Right lobe of liver (tissue), 6 donors: ENCODE measurements around the gene DCP2. TPM values are rescaled to one million over a fixed set of nuclear protein-coding genes. Genes with fewer than 3 reads are reported as not detected.
"Not testable (repeated sequence)": the region's sequence is repeated elsewhere in the genome, so short reads cannot be mapped to it uniquely, and the experiment has no call there.

Source experiments
- ATAC-seq, 4 donors: fragments of 200-7000 bp; cut with Tn5 transposase; one replicate each; pipeline ENCODE4 v1.9.1; 2020; ENCODE audit warnings: mild to moderate bottlenecking in 4 of 4, moderate library complexity in 4 of 4
- DNase-seq, 3 donors: peaks; one replicate each; pipeline ENCODE4 v3.0.0-alpha.2; 2020
- H3K27ac ChIP-seq, 3 donors: fragments of 200-600 bp; one replicate each; pipeline ENCODE4 v1.8.0; 2022
- H3K27me3 ChIP-seq, 2 donors: fragments of 200-600 bp; one replicate each; pipeline ENCODE4 v1.8.0; 2022
- H3K36me3 ChIP-seq, 4 donors: fragments of 200-600 bp; sonication (generic) in 1 of 4; one replicate each; pipeline versions ENCODE4 v1.5.1 to v1.8.0; 2017 to 2022; ENCODE audit warnings: control low read depth in 1 of 4
- H3K4me1 ChIP-seq, 4 donors: fragments of 200-600 bp; sonication (generic) in 1 of 4; one replicate each; pipeline versions ENCODE4 v1.5.1 to v1.8.0; 2017 to 2022; ENCODE audit warnings: control low read depth in 1 of 4
- H3K4me3 ChIP-seq, 3 donors: fragments of 200-600 bp; one replicate each; pipeline ENCODE4 v1.8.0; 2022
- H3K9me3 ChIP-seq, 4 donors: fragments of 200-600 bp; sonication (generic) in 1 of 4; one replicate each; pipeline versions ENCODE4 v1.5.1 to v1.8.0; 2017 to 2022; ENCODE audit warnings: control low read depth in 1 of 4
- POLR2A ChIP-seq: fragments of 450-650 bp; IDR thresholded peaks from one replicate; pipeline ENCODE4 v1.6.1; 2017; ENCODE audit warnings: antibody characterized with exemption, mild to moderate bottlenecking
- WGBS: methylation state at CpG from one replicate; pipeline ENCODE4 v1.1.6; 2018; ENCODE audit warnings: low coverage, low lambda C conversion rate; ENCODE audit not compliant: insufficient coverage; ENCODE audit errors: missing lambda C conversion rate; 5-methylcytosine and 5-hydroxymethylcytosine counted together
- intact Hi-C, 2 donors: fragments of 100-400 bp; cut with DNase I; formaldehyde crosslinking; loops; one replicate each; pipeline versions ENCODE4 v1.11.2 to v1.14.1; 2022
- total RNA-seq, 6 experiments: library from RNA; depleted of rRNA in 2 of 6; stranded (reverse); fragments of >200 nt in 2 of 6; fragmentation: NEBNext Ultra II Directional in 3 of 6; extraction: Animal tissue kit (Norgen Biotek cat#: 25700) in 3 of 6; gene quantifications; one replicate each; pipeline versions ENCODE4 v1.1.0 to v1.2.4, GENCODE V29; 2016 to 2023
- TF ChIP-seq, protein P1 (sequence below), 4 donors: fragments of 200-600 bp in 3 of 4; fragments of 450-650 bp in 1 of 4; IDR thresholded peaks; one replicate each; pipeline versions ENCODE4 v1.5.1 to v1.8.0; 2016 to 2022; ENCODE audit warnings: antibody characterized with exemption in 4 of 4, mild to moderate bottlenecking in 2 of 4
- donor health status: DM: no; HTN: yes; CAD: no.
- donor health status: DM: no; HTN: no; CAD: no.
- donor health status: DM: no; HTN: no; CAD: no.
- donor health status: DM: no; HTN: yes; CAD: no.
- donor health status: DM: no; HTN: yes; CAD: no.

DCP2 gene
- total RNA-seq, 6 experiments from 2014 or later, result 12.0 to 20.8 (median 14.6) TPM

DNA sequence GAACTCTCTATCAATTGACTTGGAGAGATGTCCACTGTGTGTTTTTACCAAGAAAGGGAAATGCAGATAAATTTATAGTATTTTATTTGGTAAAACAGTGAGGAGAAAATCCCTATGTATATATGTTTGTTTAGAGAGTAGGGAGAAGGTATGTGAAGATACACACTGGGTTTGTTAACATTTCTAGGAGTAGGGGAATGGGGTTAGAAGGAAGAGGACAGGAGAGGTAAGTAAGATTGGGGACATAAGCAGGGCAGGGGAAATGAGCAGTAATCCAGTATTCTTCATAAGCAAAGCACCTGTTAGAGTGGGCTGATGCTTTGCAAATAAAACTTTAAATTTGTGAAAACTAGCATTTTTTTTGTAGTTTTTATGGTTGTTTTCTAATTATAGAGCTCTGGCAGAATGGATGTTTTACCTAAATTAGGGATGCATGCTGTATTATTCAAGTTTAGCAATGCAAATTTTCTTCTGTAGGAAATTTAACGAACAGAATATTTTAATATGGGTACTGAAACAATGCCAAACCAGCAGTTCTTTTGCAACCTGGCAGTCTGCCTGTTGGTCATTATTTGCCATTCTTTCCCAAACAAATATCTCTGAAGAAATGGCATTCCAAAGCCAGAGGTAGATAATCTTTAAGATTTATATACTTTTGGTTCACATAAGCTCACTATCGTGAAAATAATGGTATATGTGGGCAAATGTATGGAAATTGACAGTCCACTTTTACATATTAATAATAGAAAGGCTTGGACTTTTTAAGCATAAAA, 19.4 kb upstream of the DCP2 start:
- intact Hi-C loops, result no loop called here
- ATAC-seq (peak in 3 of 4 donors; percentile 36 to 64 (median 53)), DNase-seq (no peak)
- no peaks in the 10 kb centered on the region for H3K27me3 ChIP-seq
- TF ChIP-seq POLR2A, result no peak
- TF ChIP-seq, protein P1, sequence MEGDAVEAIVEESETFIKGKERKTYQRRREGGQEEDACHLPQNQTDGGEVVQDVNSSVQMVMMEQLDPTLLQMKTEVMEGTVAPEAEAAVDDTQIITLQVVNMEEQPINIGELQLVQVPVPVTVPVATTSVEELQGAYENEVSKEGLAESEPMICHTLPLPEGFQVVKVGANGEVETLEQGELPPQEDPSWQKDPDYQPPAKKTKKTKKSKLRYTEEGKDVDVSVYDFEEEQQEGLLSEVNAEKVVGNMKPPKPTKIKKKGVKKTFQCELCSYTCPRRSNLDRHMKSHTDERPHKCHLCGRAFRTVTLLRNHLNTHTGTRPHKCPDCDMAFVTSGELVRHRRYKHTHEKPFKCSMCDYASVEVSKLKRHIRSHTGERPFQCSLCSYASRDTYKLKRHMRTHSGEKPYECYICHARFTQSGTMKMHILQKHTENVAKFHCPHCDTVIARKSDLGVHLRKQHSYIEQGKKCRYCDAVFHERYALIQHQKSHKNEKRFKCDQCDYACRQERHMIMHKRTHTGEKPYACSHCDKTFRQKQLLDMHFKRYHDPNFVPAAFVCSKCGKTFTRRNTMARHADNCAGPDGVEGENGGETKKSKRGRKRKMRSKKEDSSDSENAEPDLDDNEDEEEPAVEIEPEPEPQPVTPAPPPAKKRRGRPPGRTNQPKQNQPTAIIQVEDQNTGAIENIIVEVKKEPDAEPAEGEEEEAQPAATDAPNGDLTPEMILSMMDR (IDR thresholded peaks at IDR 0.05), result no peak
- H3K27ac ChIP-seq, result no peak overlapping the region
- 32% methylated on average over 2 of the region's 2 CpGs for WGBS
- H3K4me1 ChIP-seq, result peaks cover 0 to 26% (median 8%) of the 10 kb centered on the region in 4 donors
- no peaks in the 10 kb centered on the region for H3K36me3 ChIP-seq
- H3K9me3 ChIP-seq, result no peaks in the 10 kb centered on the region
- H3K4me3 ChIP-seq, result no peak overlapping the region

DNA sequence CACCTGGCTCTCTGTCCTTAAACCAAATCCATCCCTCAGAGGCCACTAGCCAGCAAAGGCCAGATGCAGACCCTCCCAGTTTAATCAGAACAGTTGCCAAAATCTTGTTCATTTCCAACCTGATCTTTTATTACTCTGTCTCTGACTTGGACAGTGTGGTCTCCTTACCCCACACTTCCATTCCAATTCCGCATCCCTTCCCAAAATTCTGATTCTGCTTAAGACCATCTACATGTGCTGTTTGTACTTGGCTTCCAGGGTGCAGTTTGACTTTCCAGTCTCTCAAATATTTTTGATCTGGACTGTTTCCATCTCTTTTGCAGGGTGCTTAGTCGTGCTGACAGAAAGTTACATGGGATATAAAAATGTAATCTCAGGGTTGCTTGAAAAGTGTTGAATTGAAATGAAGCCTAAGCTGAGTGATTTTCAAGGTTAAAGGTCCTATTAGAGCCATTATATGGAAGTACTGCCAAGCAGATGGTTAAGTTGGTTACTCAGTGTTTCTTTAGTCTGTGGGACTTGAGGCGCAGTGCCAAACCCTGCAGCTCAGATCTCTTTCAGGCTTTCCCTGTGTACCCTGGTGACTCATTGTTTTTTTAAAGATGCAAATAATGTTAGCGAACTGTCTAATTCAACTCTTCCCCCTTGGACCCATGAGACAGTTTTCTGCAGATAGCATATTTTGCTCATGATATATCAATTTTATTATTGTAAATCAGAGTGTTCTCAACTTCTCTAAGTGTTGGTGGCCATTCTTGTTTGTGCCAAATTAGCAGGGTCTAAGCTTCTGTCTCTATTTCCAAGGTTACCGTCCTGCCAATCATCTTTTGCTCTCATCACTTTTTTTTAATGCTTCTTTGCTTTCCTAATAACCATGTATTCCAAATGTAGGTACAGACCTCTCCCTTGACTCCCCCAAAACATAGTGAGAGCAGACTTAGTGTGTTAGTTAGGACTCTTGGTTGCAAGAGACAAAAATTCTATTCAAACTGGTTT, 18.2 kb upstream of the DCP2 start:
- no peak for TF ChIP-seq POLR2A
- TF ChIP-seq, protein P1 (IDR thresholded peaks at IDR 0.05), result no peak
- peak in 1 of 3 donors; percentile 78 for DNase-seq
- H3K4me3 ChIP-seq, result no peak overlapping the region
- ATAC-seq, result peak; percentile 78 to 98 (median 91)
- intact Hi-C loops, result no loop called here
- peaks cover 0 to 26% (median 8%) of the 10 kb centered on the region in 4 donors for H3K4me1 ChIP-seq
- no peaks in the 10 kb centered on the region for H3K9me3 ChIP-seq
- H3K27me3 ChIP-seq, result no peaks in the 10 kb centered on the region
- WGBS, result 36% methylated on average over 5 of the region's 5 CpGs
- H3K36me3 ChIP-seq, result no peaks in the 10 kb centered on the region
- H3K27ac ChIP-seq, result no peak overlapping the region

DNA sequence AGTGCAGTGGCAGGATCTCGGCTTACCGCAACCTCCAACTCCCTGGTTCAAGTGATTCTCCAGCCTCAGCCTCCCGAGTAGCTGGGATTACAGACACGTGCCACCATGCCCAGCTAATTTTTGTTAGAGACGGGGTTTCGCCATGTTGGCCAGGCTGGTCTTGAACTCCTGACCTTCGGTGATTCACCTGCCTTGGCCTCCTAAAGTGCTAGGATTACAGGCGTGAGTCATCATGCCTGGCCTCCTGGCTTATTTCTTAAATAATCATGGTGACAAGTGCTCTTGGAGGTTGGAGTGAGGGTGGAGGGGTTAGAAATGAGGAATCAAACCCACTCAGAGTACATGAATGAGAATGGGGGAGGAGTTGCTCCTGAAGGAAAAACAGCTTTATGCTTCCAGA, 16.7 kb upstream of the DCP2 start:
- WGBS, result 85% methylated on average over 6 of the region's 8 CpGs
- H3K27ac ChIP-seq, H3K27me3 ChIP-seq, H3K4me3 ChIP-seq, intact Hi-C loops, ATAC-seq, H3K9me3 ChIP-seq, DNase-seq, H3K36me3 ChIP-seq: not testable (repeated sequence)
- peaks cover 0 to 26% (median 8%) of the 10 kb centered on the region in 4 donors for H3K4me1 ChIP-seq

DNA sequence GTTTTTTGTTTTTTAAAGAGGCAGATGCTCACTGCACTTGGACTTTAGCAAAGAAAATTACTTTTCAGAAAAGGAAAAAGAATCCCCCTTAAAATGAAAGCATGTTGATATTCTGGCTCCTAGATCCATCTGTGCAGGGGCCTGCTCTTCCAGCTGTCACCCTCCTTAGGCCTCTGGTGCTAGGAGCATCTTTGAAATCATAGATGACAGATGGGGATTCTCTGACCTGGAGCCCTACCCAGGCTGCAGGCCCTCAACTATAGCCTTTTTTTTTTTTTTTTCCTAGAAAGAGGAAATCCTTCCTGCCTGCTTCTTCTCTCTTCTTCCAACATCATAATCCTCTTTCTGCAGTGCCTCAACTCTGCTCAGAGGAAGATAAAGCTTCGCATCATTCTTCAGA, 16.3 kb upstream of the DCP2 start:
- Histone ChIP-seq H3K36me3 (no peaks in the 10 kb centered on the region), H3K27me3 (no peaks in the 10 kb centered on the region), H3K9me3 (no peaks in the 10 kb centered on the region), H3K4me3 (no peak overlapping the region), H3K27ac (no peak overlapping the region), H3K4me1 (peaks cover 0 to 26% (median 8%) of the 10 kb centered on the region in 4 donors)
- no peak for ATAC-seq
- intact Hi-C loops, result no loop called here
- DNase-seq, result no peak
- 67% methylated on average over 1 of the region's 1 CpG for WGBS
- TF ChIP-seq, protein P1 (IDR thresholded peaks at IDR 0.05), result no peak
- no peak for TF ChIP-seq POLR2A
